GM21447 (cell line): Measurements from ENCODE around the gene MDM2.

Experiments
- ATAC-seq: cut with Tn5 transposase; IDR thresholded peaks from one replicate; pipeline ENCODE4 v1.9.1; 2021; ENCODE audit not compliant: unreplicated experiment

MDM2 gene

GRCh38 chr12:68873316-68873715, 65.3 kb downstream of the MDM2 start:
- ATAC-seq: no peak

GRCh38 chr12:68876461-68876860, 68.5 kb downstream of the MDM2 start:
- no peak for ATAC-seq

- ATAC-seq: no peak
These were observed 69.6 kb downstream of the MDM2 start for GRCh38 chr12:68877583-68877982.

GRCh38 chr12:68878283-68878682, 70.3 kb downstream of the MDM2 start:
- ATAC-seq: no peak

GRCh38 chr12:68878846-68879245, 70.9 kb downstream of the MDM2 start:
- no peak for ATAC-seq

- ATAC-seq: no peak
These were observed 72.8 kb downstream of the MDM2 start for GRCh38 chr12:68880660-68881325.

GRCh38 chr12:68882251-68882964, 74.4 kb downstream of the MDM2 start:
- no peak for ATAC-seq

GRCh38 chr12:68883151-68883550, 75.2 kb downstream of the MDM2 start:
- ATAC-seq: no peak

GRCh38 chr12:68884251-68884650, 76.3 kb downstream of the MDM2 start:
- no peak for ATAC-seq

GRCh38 chr12:68885381-68885780, 77.4 kb downstream of the MDM2 start:
- no peak for ATAC-seq

- ATAC-seq: no peak
These were observed 78.9 kb downstream of the MDM2 start for GRCh38 chr12:68886636-68887572.

- ATAC-seq: no peak
These were observed 79.7 kb downstream of the MDM2 start for GRCh38 chr12:68887641-68888040.

GRCh38 chr12:68888243-68888642, 80.3 kb downstream of the MDM2 start:
- no peak for ATAC-seq

GRCh38 chr12:68890701-68891113, 82.7 kb downstream of the MDM2 start:
- ATAC-seq: no peak

- ATAC-seq: no peak
These were observed 83.2 kb downstream of the MDM2 start for GRCh38 chr12:68891141-68891540.

GRCh38 chr12:68893201-68893600, 85.2 kb downstream of the MDM2 start:
- ATAC-seq: no peak

- no peak for ATAC-seq
These were observed 85.8 kb downstream of the MDM2 start for GRCh38 chr12:68893741-68894140.

GRCh38 chr12:68894276-68894855, 86.4 kb downstream of the MDM2 start:
- ATAC-seq: no peak

- peak; percentile 59 for ATAC-seq
These were observed 89.0 kb downstream of the MDM2 start for GRCh38 chr12:68896881-68897540.

- ATAC-seq: no peak
These were observed 91.3 kb downstream of the MDM2 start for GRCh38 chr12:68899251-68899771.
